ENCODE data around the gene CLECL1. TPM values are rescaled to one million over a fixed set of nuclear protein-coding genes. Genes with fewer than 3 reads are reported as not detected.
"Not testable (repeated sequence)": the region's sequence is repeated elsewhere in the genome, so short reads cannot be mapped to it uniquely, and the experiment has no call there.

The CLECL1 gene
- total RNA-seq, 2 donors from 2014 or later, result 1.9 TPM; not detected in 1

GRCh38 chr12:9706086-9706685, 26.7 kb downstream of the CLECL1 start:
- H3K27me3 ChIP-seq (replicated peaks; ENCODE audit: insufficient read depth), result no peaks in the 10 kb centered on the region
- no peaks in the 10 kb centered on the region for H3K36me3 ChIP-seq
- ATAC-seq (ENCODE audit: insufficient number of reproducible peaks, low FRiP score, low read depth), result no peak
- no peaks in the 10 kb centered on the region for H3K9me3 ChIP-seq
- DNase-seq (ENCODE audit: low spot score), result no peak
- no peak overlapping the region for H3K27ac ChIP-seq
- no peak overlapping the region for H3K4me3 ChIP-seq
- no peak for TF ChIP-seq CTCF (IDR thresholded peaks at IDR 0.05)
- H3K4me1 ChIP-seq (ENCODE audit: control insufficient read depth in 1 of 2, low read depth in 2 of 2), result no peaks in the 10 kb centered on the region

GRCh38 chr12:9704561-9704960, 28.3 kb downstream of the CLECL1 start:
- not testable (repeated sequence) for ATAC-seq (ENCODE audit: insufficient number of reproducible peaks, low FRiP score, low read depth)

GRCh38 chr12:9702255-9702654, 30.6 kb downstream of the CLECL1 start:
- Histone ChIP-seq H3K9me3 (no peaks in the 10 kb centered on the region), H3K36me3 (no peaks in the 10 kb centered on the region), H3K27me3 (replicated peaks; ENCODE audit: insufficient read depth) (no peaks in the 10 kb centered on the region), H3K4me1 (ENCODE audit: control insufficient read depth in 1 of 2, low read depth in 2 of 2) (no peaks in the 10 kb centered on the region), H3K27ac (no peak overlapping the region), H3K4me3 (no peak overlapping the region)
- no peak for DNase-seq (ENCODE audit: low spot score)
- TF ChIP-seq CTCF (IDR thresholded peaks at IDR 0.05), result no peak
- no peak for ATAC-seq (ENCODE audit: insufficient number of reproducible peaks, low FRiP score, low read depth)

More at GRCh38 chr12:9704561-9704960, 28.3 kb downstream of the CLECL1 start:
- H3K27ac ChIP-seq; H3K27me3 ChIP-seq (replicated peaks; ENCODE audit: insufficient read depth); H3K4me3 ChIP-seq; H3K4me1 ChIP-seq (ENCODE audit: control insufficient read depth in 1 of 2, low read depth in 2 of 2); H3K36me3 ChIP-seq; DNase-seq (ENCODE audit: low spot score); H3K9me3 ChIP-seq: not testable (repeated sequence)

- TF ChIP-seq CTCF (IDR thresholded peaks at IDR 0.05), result no peak
- H3K4me3 ChIP-seq, result no peak overlapping the region
- H3K27me3 ChIP-seq (replicated peaks; ENCODE audit: insufficient read depth), result no peaks in the 10 kb centered on the region
- no peaks in the 10 kb centered on the region for H3K9me3 ChIP-seq
- ATAC-seq (ENCODE audit: insufficient number of reproducible peaks, low FRiP score, low read depth), result no peak
- no peaks in the 10 kb centered on the region for H3K4me1 ChIP-seq (ENCODE audit: control insufficient read depth in 1 of 2, low read depth in 2 of 2)
- no peak overlapping the region for H3K27ac ChIP-seq
- no peak for DNase-seq (ENCODE audit: low spot score)
- no peaks in the 10 kb centered on the region for H3K36me3 ChIP-seq
These were observed 31.3 kb downstream of the CLECL1 start for GRCh38 chr12:9701380-9702154.

GRCh38 chr12:9700606-9700956, 32.3 kb downstream of the CLECL1 start:
- DNase-seq (ENCODE audit: low spot score) (no peak), ATAC-seq (ENCODE audit: insufficient number of reproducible peaks, low FRiP score, low read depth) (no peak)
- Histone ChIP-seq H3K4me3 (no peak overlapping the region), H3K27ac (no peak overlapping the region), H3K9me3 (no peaks in the 10 kb centered on the region), H3K4me1 (ENCODE audit: control insufficient read depth in 1 of 2, low read depth in 2 of 2) (no peaks in the 10 kb centered on the region), H3K27me3 (replicated peaks; ENCODE audit: insufficient read depth) (no peaks in the 10 kb centered on the region), H3K36me3 (no peaks in the 10 kb centered on the region)
- no peak for TF ChIP-seq CTCF (IDR thresholded peaks at IDR 0.05)

All from thoracic aorta (tissue), 2 donors.